ENCODE data around the gene CHKA. TPM values are rescaled to one million over a fixed set of nuclear protein-coding genes. Genes with fewer than 3 reads are reported as not detected.

The CHKA gene
- total and polyA plus RNA-seq, 2 of the 8 experiments (the other 6 are each of a cell fraction or from before 2014, with no cell fraction given): 61.2 to 86.6 TPM

DNA sequence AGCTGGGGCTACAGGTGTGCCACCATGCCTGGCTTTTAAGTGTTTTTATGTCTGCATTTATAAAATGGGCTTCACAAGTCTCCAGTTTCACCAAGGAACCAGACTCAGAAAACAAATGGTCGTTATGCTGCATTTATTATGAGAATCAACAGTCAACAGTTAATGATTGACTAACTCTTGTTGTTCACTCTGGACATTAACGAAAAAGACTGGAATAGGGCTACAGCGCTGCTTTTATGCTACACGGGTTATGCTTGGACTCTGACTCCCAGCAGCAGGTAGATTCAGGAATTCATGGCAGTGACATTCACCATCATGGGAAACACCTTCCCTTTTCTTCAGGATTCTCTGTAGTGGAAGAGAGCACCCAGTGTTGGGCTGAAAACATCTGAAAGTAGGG is 44.4 kb upstream of the CHKA start:
- Histone ChIP-seq H2BK20ac (ENCODE audit: low read length) (no peak overlapping the region), H3K36me3 (ENCODE audit: control insufficient read depth in 2 of 4, insufficient read depth in 4 of 4, low read length in 3 of 4) (peaks cover 5 to 55% (median 39%) of the 10 kb centered on the region in 4 experiments; a peak in 7 of 8 replicates), H3K56ac (replicated peaks; ENCODE audit: insufficient read length, low read depth, low read length) (no peak overlapping the region), H3K4me1 (replicated peaks in 1 of 4; ENCODE audit: control insufficient read depth in 3 of 4, insufficient read depth in 4 of 4, low read length in 3 of 4) (no peaks in the 10 kb centered on the region), H2BK15ac (ENCODE audit: low read length) (no peak overlapping the region), H3K23me2 (ENCODE audit: low read depth, low read length) (no peaks in the 10 kb centered on the region), H3K23ac (ENCODE audit: insufficient read length) (no peak overlapping the region), H3K79me2 (ENCODE audit: control insufficient read depth in 1 of 2, insufficient read depth in 2 of 2, low read length in 2 of 2) (no peaks in the 10 kb centered on the region), H2AFZ (ENCODE audit: low read length) (no peak overlapping the region), H4K5ac (ENCODE audit: insufficient read length, low read depth, low read length) (no peak overlapping the region), H3K79me1 (ENCODE audit: low read depth, low read length) (no peaks in the 10 kb centered on the region), H2BK12ac (ENCODE audit: low read depth, low read length) (no peak overlapping the region), H2AK5ac (ENCODE audit: low read depth, low read length) (no peak overlapping the region), H3K4ac (replicated peaks; ENCODE audit: insufficient read length, low read depth, low read length) (no peak overlapping the region), H3K27me3 (replicated peaks in 1 of 4; ENCODE audit: control insufficient read depth in 3 of 4, extremely low read depth in 1 of 4, insufficient read depth in 3 of 4, low read length in 3 of 4) (no peaks in the 10 kb centered on the region), H3K4me3 (ENCODE audit: extremely low read depth in 1 of 4, insufficient read depth in 2 of 4, low read depth in 3 of 4, low read length in 4 of 4) (no peak overlapping the region), H2BK5ac (ENCODE audit: low read depth, low read length) (no peak overlapping the region), H3K9ac (replicated peaks in 1 of 4; ENCODE audit: extremely low read depth in 1 of 4, low read depth in 3 of 4, low read length in 3 of 4) (no peak overlapping the region), H3K4me2 (ENCODE audit: insufficient read depth in 1 of 2, low read depth in 2 of 2, low read length in 2 of 2) (no peak overlapping the region), H3K18ac (ENCODE audit: extremely low read depth, low read length) (no peak overlapping the region), H3K9me3 (ENCODE audit: insufficient read depth in 2 of 2, low read depth in 1 of 2, low read length in 1 of 2) (no peaks in the 10 kb centered on the region), H3K14ac (ENCODE audit: insufficient read length) (no peak overlapping the region), H3K27ac (ENCODE audit: low read depth, low read length) (no peak overlapping the region), H4K8ac (ENCODE audit: extremely low read depth, insufficient read depth, low read length) (no peak overlapping the region), H4K91ac (replicated peaks; ENCODE audit: insufficient read length, low read length) (no peak overlapping the region), H2BK120ac (replicated peaks; ENCODE audit: low read depth, low read length) (no peak overlapping the region), H4K20me1 (replicated peaks in 1 of 2; ENCODE audit: control insufficient read depth in 1 of 2, insufficient read depth in 2 of 2, low read length in 2 of 2) (peaks cover 0 to 4% of the 10 kb centered on the region in 2 experiments)
- no peak for DNase-seq (ENCODE audit: low read depth in 1 of 2, low spot score in 2 of 2)
- 95% methylated on average over 4 of the region's 4 CpGs; no CpG with 5 or more reads in 1 of the 2 experiments for WGBS, 2 experiments (ENCODE audit: extremely low coverage in 1 of 2, insufficient coverage in 1 of 2, insufficient read length in 1 of 2, insufficient replicate concordance in 2 of 2, low coverage in 1 of 2, low lambda C conversion rate in 2 of 2, missing lambda C conversion rate in 1 of 2)
- no peak for FAIRE-seq
- CTCF ChIA-PET (ENCODE audit: partially characterized antibody): interaction anchor here (1.5 kb wide), 1 partner anchor 74 kb away, joined by 3 read pairs; no protein-coding TSS in a partner anchor
- POLR2A ChIA-PET (ENCODE audit: partially characterized antibody): interaction anchor here (2.2 kb wide), 1 partner anchor 12 kb away, joined by 7 read pairs; no protein-coding TSS in a partner anchor
- TF ChIP-seq RNF2 (IDR thresholded peaks at IDR 0.05; ENCODE audit: borderline replicate concordance, low read depth, low read length, missing control alignments, poor library complexity, severe bottlenecking) (no peak), CHD2 (IDR thresholded peaks at IDR 0.05; ENCODE audit: low read length) (no peak), POLR2A (IDR thresholded peaks at IDR 0.05; ENCODE audit: control extremely low read depth in 1 of 2, low read depth in 2 of 2, low read length in 2 of 2) (no peak), FOSL1 (IDR thresholded peaks at IDR 0.05; ENCODE audit: insufficient read depth, low read depth, low read length) (no peak), GABPA (IDR thresholded peaks at IDR 0.05; ENCODE audit: borderline replicate concordance, insufficient read depth, low read length) (no peak), TCF12 (IDR thresholded peaks at IDR 0.05; ENCODE audit: low read depth, low read length) (no peak), GTF2F1 (IDR thresholded peaks at IDR 0.05; ENCODE audit: borderline replicate concordance, low read depth, low read length) (no peak), TAF1 (IDR thresholded peaks at IDR 0.05; ENCODE audit: low read depth, low read length) (no peak), BCL11A (IDR thresholded peaks at IDR 0.05; ENCODE audit: low read depth in 2 of 2, low read length in 2 of 2) (no peak), SP4 (IDR thresholded peaks at IDR 0.05; ENCODE audit: low read length) (no peak), ZNF274 (IDR thresholded peaks at IDR 0.05; ENCODE audit: borderline replicate concordance, extremely low read depth, low read length) (no peak), HDAC2 (IDR thresholded peaks at IDR 0.05; ENCODE audit: borderline replicate concordance in 1 of 2, low read depth in 2 of 2, low read length in 2 of 2) (no peak), HDAC6 (IDR thresholded peaks at IDR 0.05; ENCODE audit: low read depth, low read length) (no peak)
- TF ChIP-seq, protein P1, sequence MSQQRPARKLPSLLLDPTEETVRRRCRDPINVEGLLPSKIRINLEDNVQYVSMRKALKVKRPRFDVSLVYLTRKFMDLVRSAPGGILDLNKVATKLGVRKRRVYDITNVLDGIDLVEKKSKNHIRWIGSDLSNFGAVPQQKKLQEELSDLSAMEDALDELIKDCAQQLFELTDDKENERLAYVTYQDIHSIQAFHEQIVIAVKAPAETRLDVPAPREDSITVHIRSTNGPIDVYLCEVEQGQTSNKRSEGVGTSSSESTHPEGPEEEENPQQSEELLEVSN (IDR thresholded peaks at IDR 0.05): no peak

Data from H1 (cell line).